H9 (cell line): Measurements from ENCODE around the gene ELOVL6. TPM values are rescaled to one million over a fixed set of nuclear protein-coding genes. Genes with fewer than 3 reads are reported as not detected.
A peak's percentile ranks its signal among the peaks of the same experiment; 100 is the strongest.

Source experiments
- DNase-seq: peaks from one replicate; pipeline ENCODE4 v3.0.0-alpha.2; 2017
- H2AFZ ChIP-seq: one replicate; pipeline ENCODE4 v1.6.1; 2013; ENCODE audit warnings: mild to moderate bottlenecking, low read length, control low read depth, moderate library complexity
- H2AK5ac ChIP-seq: 2 replicates; pipeline ENCODE4 v1.6.1; 2013; ENCODE audit warnings: low read length, control low read depth, mixed read lengths; ENCODE audit not compliant: insufficient read length
- H2BK120ac ChIP-seq: one replicate; pipeline ENCODE4 v1.6.1; 2013; ENCODE audit warnings: low read depth, mild to moderate bottlenecking, low read length, control low read depth, inconsistent platforms; ENCODE audit not compliant: poor library complexity, severe bottlenecking
- H2BK12ac ChIP-seq: 2 replicates; pipeline ENCODE4 v1.6.1; 2013; ENCODE audit warnings: low read length, control low read depth, mixed read lengths, low read depth; ENCODE audit not compliant: insufficient read length
- H2BK15ac ChIP-seq: 2 replicates; pipeline ENCODE4 v1.6.1; 2013; ENCODE audit warnings: low read depth, low read length, control low read depth
- H2BK20ac ChIP-seq: one replicate; pipeline ENCODE4 v1.6.1; 2013; ENCODE audit warnings: low read depth, mild to moderate bottlenecking, low read length, control low read depth, inconsistent platforms; ENCODE audit not compliant: poor library complexity, severe bottlenecking
- H2BK5ac ChIP-seq: 2 replicates; pipeline ENCODE4 v1.6.1; 2013; ENCODE audit warnings: low read length, control low read depth, mixed read lengths; ENCODE audit not compliant: insufficient read length
- H3K14ac ChIP-seq: 2 replicates; pipeline ENCODE4 v1.6.1; 2013; ENCODE audit warnings: low read length, control low read depth; ENCODE audit not compliant: insufficient read depth
- H3K18ac ChIP-seq: 2 replicates; pipeline ENCODE4 v1.6.1; 2013; ENCODE audit warnings: low read depth, mild to moderate bottlenecking, mixed read lengths, low read length, control low read depth; ENCODE audit not compliant: insufficient read length
- H3K23ac ChIP-seq: 2 replicates; pipeline ENCODE4 v1.6.1; 2013; ENCODE audit warnings: low read length, control low read depth, mixed read lengths, low read depth; ENCODE audit not compliant: insufficient read length
- H3K23me2 ChIP-seq: 2 replicates; pipeline ENCODE4 v1.6.1; 2013; ENCODE audit warnings: low read depth, mild to moderate bottlenecking, mixed read lengths, low read length, control low read depth; ENCODE audit not compliant: insufficient read length, poor library complexity, severe bottlenecking
- H3K27ac ChIP-seq: 2 replicates; pipeline ENCODE4 v1.5.1; 2013; ENCODE audit warnings: low read length, control low read depth, mixed read lengths, low read depth; ENCODE audit not compliant: insufficient read length
- H3K27me3 ChIP-seq: 2 replicates; pipeline ENCODE4 v1.6.1; 2013; ENCODE audit warnings: low read length, control low read depth, inconsistent platforms; ENCODE audit not compliant: insufficient read depth
- H3K4ac ChIP-seq: 2 replicates; pipeline ENCODE4 v1.6.1; 2013; ENCODE audit warnings: low read depth, mild to moderate bottlenecking, control low read depth, inconsistent platforms, low read length, moderate library complexity
- H3K4me1 ChIP-seq: 2 replicates; pipeline ENCODE4 v1.6.1; 2013; ENCODE audit warnings: low read length, control low read depth, inconsistent platforms; ENCODE audit not compliant: insufficient read depth
- H3K4me2 ChIP-seq: 2 replicates; pipeline ENCODE4 v1.6.1; 2013; ENCODE audit warnings: low read length, control low read depth, mixed read lengths; ENCODE audit not compliant: insufficient read length, insufficient read depth
- H3K56ac ChIP-seq: 2 replicates; pipeline ENCODE4 v1.6.1; 2013; ENCODE audit warnings: low read depth, mild to moderate bottlenecking, mixed read lengths, low read length, control low read depth; ENCODE audit not compliant: insufficient read length
- H3K79me1 ChIP-seq: 2 replicates; pipeline ENCODE4 v1.6.1; 2013; ENCODE audit warnings: low read depth, mild to moderate bottlenecking, moderate library complexity, low read length, control low read depth, inconsistent platforms; ENCODE audit not compliant: insufficient read depth, poor library complexity, severe bottlenecking
- H3K79me2 ChIP-seq: 2 replicates; pipeline ENCODE4 v1.6.1; 2013; ENCODE audit warnings: low read length, control low read depth, inconsistent platforms; ENCODE audit not compliant: insufficient read depth
- H3K9ac ChIP-seq: 2 replicates; pipeline ENCODE4 v1.6.1; 2013; ENCODE audit warnings: low read length, control low read depth, mixed read lengths; ENCODE audit not compliant: insufficient read length; ENCODE audit errors: extremely low read depth
- H3K9me3 ChIP-seq: one replicate; pipeline ENCODE4 v1.6.1; 2013; ENCODE audit warnings: low read depth, low read length, inconsistent platforms; ENCODE audit not compliant: control insufficient read depth
- H3T11ph ChIP-seq: one replicate; pipeline ENCODE4 v1.6.1; 2013; ENCODE audit warnings: mild to moderate bottlenecking, low read length, control low read depth, inconsistent platforms
- H4K20me1 ChIP-seq: one replicate; pipeline ENCODE4 v1.6.1; 2013; ENCODE audit not compliant: control insufficient read depth, insufficient read length, insufficient read depth
- H4K5ac ChIP-seq: 2 replicates; pipeline ENCODE4 v1.6.1; 2013; ENCODE audit warnings: low read depth, mild to moderate bottlenecking, mixed read lengths, low read length, control low read depth; ENCODE audit not compliant: insufficient read length
- H4K8ac ChIP-seq: replicated peaks from 2 replicates; pipeline ENCODE4 v1.6.1; 2013; ENCODE audit warnings: low read length, control low read depth, mixed read lengths, low read depth; ENCODE audit not compliant: insufficient read length
- H4K91ac ChIP-seq: 2 replicates; pipeline ENCODE4 v1.6.1; 2013; ENCODE audit warnings: low read depth, mild to moderate bottlenecking, moderate library complexity, mixed read lengths, low read length, control low read depth; ENCODE audit not compliant: insufficient read length
- H3K27ac Mint-ChIP-seq, 3 experiments: 2 replicates in 2 of 3; 3 replicates in 1 of 3; pipeline ENCODE4 v1.8.0; 2020 to 2021; ENCODE audit warnings: mixed read lengths in 3 of 3, mild to moderate bottlenecking in 1 of 3, moderate library complexity in 1 of 3
- H3K27me3 Mint-ChIP-seq: 2 replicates; pipeline ENCODE4 v1.8.0; 2021; ENCODE audit warnings: low read depth, mild to moderate bottlenecking, moderate library complexity, mixed read lengths
- H3K36me3 Mint-ChIP-seq, 3 experiments: 2 replicates in 2 of 3; 3 replicates in 1 of 3; pipeline ENCODE4 v1.8.0; 2020 to 2021; ENCODE audit warnings: low read depth in 3 of 3, mixed read lengths in 3 of 3; ENCODE audit not compliant: insufficient read depth in 1 of 3
- H3K4me1 Mint-ChIP-seq, 2 experiments: 2 replicates each; pipeline ENCODE4 v1.8.0; 2020; ENCODE audit warnings: mixed read lengths in 2 of 2
- H3K4me3 Mint-ChIP-seq, 2 experiments: 2 replicates in 1 of 2; 3 replicates in 1 of 2; pipeline ENCODE4 v1.8.0; 2020 to 2021; ENCODE audit warnings: mild to moderate bottlenecking in 2 of 2, mixed read lengths in 2 of 2, moderate library complexity in 1 of 2
- H3K9me3 Mint-ChIP-seq, 2 experiments: 2 replicates in 1 of 2; 3 replicates in 1 of 2; pipeline ENCODE4 v1.8.0; 2020; ENCODE audit warnings: mild to moderate bottlenecking in 2 of 2, mixed read lengths in 2 of 2, moderate library complexity in 1 of 2
- WGBS: extraction: QIAGEN DNeasy Blood & Tissue Kit; methylation state at CpG from one replicate; pipeline ENCODE4 v1.1.7; 2013; ENCODE audit warnings: missing lambda C conversion rate, low lambda C conversion rate, mixed read lengths; ENCODE audit not compliant: insufficient read length; ENCODE audit errors: extremely low coverage; 5-methylcytosine and 5-hydroxymethylcytosine counted together
- total RNA-seq: library from RNA; stranded (reverse); gene quantifications from 2 replicates; pipeline ENCODE4 v1.2.1, GENCODE V29; 2021
- TF ChIP-seq, protein P1 (sequence below): fragments of 200-600 bp; sonication (generic); conservative IDR thresholded peaks from 3 replicates; pipeline ENCODE4 v1.8.0; 2021; ENCODE audit warnings: antibody characterized with exemption, mild to moderate bottlenecking

ELOVL6 gene
- total RNA-seq, 1 experiment from 2014 or later: 64.6 TPM

DNA sequence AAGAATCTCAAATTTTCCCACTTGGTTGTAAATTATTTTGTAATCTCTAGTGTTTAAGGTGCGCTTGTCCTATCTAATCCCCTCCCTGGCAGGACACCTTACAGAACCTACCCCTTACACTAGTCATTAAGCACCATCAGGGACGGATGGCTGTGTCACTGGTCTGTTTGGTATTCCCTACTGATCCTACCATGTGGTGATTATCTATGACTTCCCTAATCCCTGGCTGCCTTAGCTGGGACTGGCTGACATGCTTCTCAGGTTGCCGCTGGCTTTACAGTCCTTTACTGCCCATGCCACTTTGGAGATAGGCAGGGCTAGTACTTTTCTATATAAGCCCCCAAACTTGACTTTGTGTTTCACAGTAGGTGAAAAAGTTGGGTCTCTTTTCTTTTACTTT is 58.6 kb downstream of the ELOVL6 start:
- Histone ChIP-seq H3K14ac (no peak overlapping the region), H3K27ac (no peak overlapping the region), H3K79me2 (peaks cover 2% of the 10 kb centered on the region; the same call in 1 of the 2 replicates), H3T11ph (no peak overlapping the region), H3K4ac (no peak overlapping the region), H4K8ac (no peak overlapping the region), H4K91ac (no peak overlapping the region), H2BK20ac (no peak overlapping the region), H2AK5ac (no peak overlapping the region), H2BK15ac (no peak overlapping the region), H2BK120ac (no peak overlapping the region), H3K4me1 (no peaks in the 10 kb centered on the region), H3K23ac (no peak overlapping the region), H3K27me3 (no peaks in the 10 kb centered on the region), H3K23me2 (no peaks in the 10 kb centered on the region), H3K79me1 (peaks cover 2% of the 10 kb centered on the region), H3K4me2 (no peak overlapping the region), H2BK5ac (no peak overlapping the region), H4K20me1 (no peaks in the 10 kb centered on the region), H3K18ac (no peak overlapping the region), H3K56ac (no peak overlapping the region), H4K5ac (no peak overlapping the region), H3K9me3 (no peaks in the 10 kb centered on the region), H3K9ac (no peak overlapping the region), H2AFZ (no peak overlapping the region), H2BK12ac (no peak overlapping the region)
- no peak for DNase-seq
- WGBS: no CpG with 5 or more reads among the region's 3 CpGs
- TF ChIP-seq, protein P1, sequence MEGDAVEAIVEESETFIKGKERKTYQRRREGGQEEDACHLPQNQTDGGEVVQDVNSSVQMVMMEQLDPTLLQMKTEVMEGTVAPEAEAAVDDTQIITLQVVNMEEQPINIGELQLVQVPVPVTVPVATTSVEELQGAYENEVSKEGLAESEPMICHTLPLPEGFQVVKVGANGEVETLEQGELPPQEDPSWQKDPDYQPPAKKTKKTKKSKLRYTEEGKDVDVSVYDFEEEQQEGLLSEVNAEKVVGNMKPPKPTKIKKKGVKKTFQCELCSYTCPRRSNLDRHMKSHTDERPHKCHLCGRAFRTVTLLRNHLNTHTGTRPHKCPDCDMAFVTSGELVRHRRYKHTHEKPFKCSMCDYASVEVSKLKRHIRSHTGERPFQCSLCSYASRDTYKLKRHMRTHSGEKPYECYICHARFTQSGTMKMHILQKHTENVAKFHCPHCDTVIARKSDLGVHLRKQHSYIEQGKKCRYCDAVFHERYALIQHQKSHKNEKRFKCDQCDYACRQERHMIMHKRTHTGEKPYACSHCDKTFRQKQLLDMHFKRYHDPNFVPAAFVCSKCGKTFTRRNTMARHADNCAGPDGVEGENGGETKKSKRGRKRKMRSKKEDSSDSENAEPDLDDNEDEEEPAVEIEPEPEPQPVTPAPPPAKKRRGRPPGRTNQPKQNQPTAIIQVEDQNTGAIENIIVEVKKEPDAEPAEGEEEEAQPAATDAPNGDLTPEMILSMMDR: no peak
- H3K4me1 Mint-ChIP-seq: peaks cover 16 to 19% of the 10 kb centered on the region in 2 experiments
- H3K9me3 Mint-ChIP-seq: no peaks in the 10 kb centered on the region
- peaks cover 10 to 13% (median 12%) of the 10 kb centered on the region in 3 experiments; a peak in 6 of 7 replicates for H3K36me3 Mint-ChIP-seq
- no peak overlapping the region for H3K4me3 Mint-ChIP-seq
- no peaks in the 10 kb centered on the region for H3K27me3 Mint-ChIP-seq
- peak overlapping the region in 1 of 3 experiments; percentile 69; a peak in 1 of 7 replicates for H3K27ac Mint-ChIP-seq
